HG03159 (cell line): Measurements from ENCODE around the gene TSPAN14.
A peak's percentile ranks its signal among the peaks of the same experiment; 100 is the strongest.
"Not testable (repeated sequence)": the region's sequence is repeated elsewhere in the genome, so short reads cannot be mapped to it uniquely, and the experiment has no call there.

Experiments
- ATAC-seq: cut with Tn5 transposase; IDR thresholded peaks from one replicate; pipeline ENCODE4 v1.9.1; 2021; ENCODE audit warnings: mild to moderate bottlenecking, moderate library complexity; ENCODE audit not compliant: unreplicated experiment

Gene TSPAN14

GRCh38 chr10:80468002-80468401 lies 13.9 kb downstream of the TSPAN14 start:
- ATAC-seq, result no peak

GRCh38 chr10:80468806-80469421 lies 14.8 kb downstream of the TSPAN14 start:
- ATAC-seq, result no peak

GRCh38 chr10:80470266-80470665 lies 16.2 kb downstream of the TSPAN14 start:
- ATAC-seq, result no peak

- ATAC-seq, result no peak
Observed at GRCh38 chr10:80471001-80471400, 16.9 kb downstream of the TSPAN14 start.

GRCh38 chr10:80471715-80472233 lies 17.7 kb downstream of the TSPAN14 start:
- ATAC-seq, result peak; percentile 52

GRCh38 chr10:80472234-80473095 lies 18.4 kb downstream of the TSPAN14 start:
- ATAC-seq, result peak; percentile 94

GRCh38 chr10:80473096-80473657 lies 19.1 kb downstream of the TSPAN14 start:
- ATAC-seq, result no peak

- no peak for ATAC-seq
Observed at GRCh38 chr10:80473692-80474596, 19.8 kb downstream of the TSPAN14 start.

- no peak for ATAC-seq
Observed at GRCh38 chr10:80474597-80474910, 20.4 kb downstream of the TSPAN14 start.

- no peak for ATAC-seq
Observed at GRCh38 chr10:80474941-80475340, 20.8 kb downstream of the TSPAN14 start.

- not testable (repeated sequence) for ATAC-seq
Observed at GRCh38 chr10:80475641-80476040, 21.5 kb downstream of the TSPAN14 start.

- ATAC-seq, result no peak
Observed at GRCh38 chr10:80476685-80477084, 22.6 kb downstream of the TSPAN14 start.

- ATAC-seq, result no peak
Observed at GRCh38 chr10:80477813-80478212, 23.7 kb downstream of the TSPAN14 start.

GRCh38 chr10:80480373-80480772 lies 26.3 kb downstream of the TSPAN14 start:
- not testable (repeated sequence) for ATAC-seq

- ATAC-seq, result no peak
Observed at GRCh38 chr10:80480852-80481251, 26.7 kb downstream of the TSPAN14 start.

GRCh38 chr10:80484243-80484642 lies 30.1 kb downstream of the TSPAN14 start:
- no peak for ATAC-seq

GRCh38 chr10:80484676-80485075 lies 30.6 kb downstream of the TSPAN14 start:
- no peak for ATAC-seq

- ATAC-seq, result no peak
Observed at GRCh38 chr10:80485076-80485945, 31.2 kb downstream of the TSPAN14 start.

- no peak for ATAC-seq
Observed at GRCh38 chr10:80485946-80486764, 32.0 kb downstream of the TSPAN14 start.
